MCF 10A (cell line): ENCODE measurements around the gene PAX5. TPM values are rescaled to one million over a fixed set of nuclear protein-coding genes. Genes with fewer than 3 reads are reported as not detected.

Experiments
- BruUV-seq: library from RNA; stranded (reverse); fragments of 400-500 nt; replicated peaks from 2 replicates; lab custom pipeline; 2021; lab: Mats Ljungman, UMichigan
- CTCF ChIA-PET: fragments of 300-600 bp; sonication (Branson Sonifier 250); formaldehyde crosslinking; extraction: SDS; loops from one replicate; lab custom pipeline; 2021; ENCODE audit warnings: antibody characterized with exemption, inconsistent platforms; lab: Yijun Ruan, JAX
- POLR2A ChIA-PET: fragments of 300-600, 350-650 bp; sonication (Branson Sonifier 250); formaldehyde crosslinking; extraction: SDS; loops from one replicate; lab custom pipeline; 2020; ENCODE audit warnings: antibody characterized with exemption, inconsistent platforms; lab: Yijun Ruan, JAX
- DNase-seq: peaks from one replicate; pipeline ENCODE4 v3.0.0-alpha.2; 2018; ENCODE audit not compliant: unreplicated experiment
- H3K27ac Mint-ChIP-seq: one replicate; pipeline ENCODE4 v1.8.0; 2022; ENCODE audit warnings: mild to moderate bottlenecking, low read depth, mixed read lengths; ENCODE audit not compliant: unreplicated experiment
- H3K27me3 Mint-ChIP-seq: one replicate; pipeline ENCODE4 v1.8.0; 2022; ENCODE audit warnings: mixed read lengths; ENCODE audit not compliant: insufficient read depth, unreplicated experiment
- H3K36me3 Mint-ChIP-seq: one replicate; pipeline ENCODE4 v1.8.0; 2022; ENCODE audit warnings: mild to moderate bottlenecking, moderate library complexity, mixed read lengths; ENCODE audit not compliant: insufficient read depth, unreplicated experiment
- H3K4me1 Mint-ChIP-seq: one replicate; pipeline ENCODE4 v1.8.0; 2022; ENCODE audit warnings: mixed read lengths; ENCODE audit not compliant: insufficient read depth, unreplicated experiment
- H3K4me3 Mint-ChIP-seq: one replicate; pipeline ENCODE4 v1.8.0; 2022; ENCODE audit warnings: mild to moderate bottlenecking, moderate library complexity, mixed read lengths; ENCODE audit not compliant: unreplicated experiment
- H3K9me3 Mint-ChIP-seq: one replicate; pipeline ENCODE4 v1.8.0; 2022; ENCODE audit warnings: mixed read lengths; ENCODE audit not compliant: unreplicated experiment
- intact Hi-C: fragments of 100-400 bp; cut with micrococcal nuclease; formaldehyde crosslinking; loops from 2 replicates; pipeline ENCODE4 v1.14.1; 2022
- total RNA-seq: library from RNA; stranded (reverse); gene quantifications from 2 replicates; pipeline ENCODE4 v1.2.3, GENCODE V29; 2022
- TF ChIP-seq, protein P1 (sequence below): fragments of 200-600 bp; IDR thresholded peaks from one replicate; pipeline ENCODE4 v1.8.0; 2022; ENCODE audit warnings: antibody characterized with exemption, mild to moderate bottlenecking; ENCODE audit not compliant: unreplicated experiment

PAX5 gene
- total RNA-seq, 1 experiment from 2014 or later: not detected

GRCh38 chr9:36797471-36798220, 236.4 kb downstream of the PAX5 start:
- BruUV-seq: no TSS peak
- intact Hi-C loops: no loop called here
- DNase-seq: no peak
- H3K36me3 Mint-ChIP-seq: no peaks in the 10 kb centered on the region
- POLR2A ChIA-PET: interaction anchor here (0.7 kb wide), 1 partner anchor 734 kb away, joined by 3 read pairs; no protein-coding TSS in a partner anchor
- no peaks in the 10 kb centered on the region for H3K9me3 Mint-ChIP-seq
- CTCF ChIA-PET: interaction anchor here (1.3 kb wide), 2 partner anchors 532 to 999 kb away, joined by 3 to 4 read pairs; no protein-coding TSS in a partner anchor
- TF ChIP-seq, protein P1, sequence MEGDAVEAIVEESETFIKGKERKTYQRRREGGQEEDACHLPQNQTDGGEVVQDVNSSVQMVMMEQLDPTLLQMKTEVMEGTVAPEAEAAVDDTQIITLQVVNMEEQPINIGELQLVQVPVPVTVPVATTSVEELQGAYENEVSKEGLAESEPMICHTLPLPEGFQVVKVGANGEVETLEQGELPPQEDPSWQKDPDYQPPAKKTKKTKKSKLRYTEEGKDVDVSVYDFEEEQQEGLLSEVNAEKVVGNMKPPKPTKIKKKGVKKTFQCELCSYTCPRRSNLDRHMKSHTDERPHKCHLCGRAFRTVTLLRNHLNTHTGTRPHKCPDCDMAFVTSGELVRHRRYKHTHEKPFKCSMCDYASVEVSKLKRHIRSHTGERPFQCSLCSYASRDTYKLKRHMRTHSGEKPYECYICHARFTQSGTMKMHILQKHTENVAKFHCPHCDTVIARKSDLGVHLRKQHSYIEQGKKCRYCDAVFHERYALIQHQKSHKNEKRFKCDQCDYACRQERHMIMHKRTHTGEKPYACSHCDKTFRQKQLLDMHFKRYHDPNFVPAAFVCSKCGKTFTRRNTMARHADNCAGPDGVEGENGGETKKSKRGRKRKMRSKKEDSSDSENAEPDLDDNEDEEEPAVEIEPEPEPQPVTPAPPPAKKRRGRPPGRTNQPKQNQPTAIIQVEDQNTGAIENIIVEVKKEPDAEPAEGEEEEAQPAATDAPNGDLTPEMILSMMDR: no peak
- no peak overlapping the region for H3K27ac Mint-ChIP-seq
- peaks cover 32% of the 10 kb centered on the region for H3K27me3 Mint-ChIP-seq
- H3K4me3 Mint-ChIP-seq: no peak overlapping the region
- H3K4me1 Mint-ChIP-seq: no peaks in the 10 kb centered on the region

DNA sequence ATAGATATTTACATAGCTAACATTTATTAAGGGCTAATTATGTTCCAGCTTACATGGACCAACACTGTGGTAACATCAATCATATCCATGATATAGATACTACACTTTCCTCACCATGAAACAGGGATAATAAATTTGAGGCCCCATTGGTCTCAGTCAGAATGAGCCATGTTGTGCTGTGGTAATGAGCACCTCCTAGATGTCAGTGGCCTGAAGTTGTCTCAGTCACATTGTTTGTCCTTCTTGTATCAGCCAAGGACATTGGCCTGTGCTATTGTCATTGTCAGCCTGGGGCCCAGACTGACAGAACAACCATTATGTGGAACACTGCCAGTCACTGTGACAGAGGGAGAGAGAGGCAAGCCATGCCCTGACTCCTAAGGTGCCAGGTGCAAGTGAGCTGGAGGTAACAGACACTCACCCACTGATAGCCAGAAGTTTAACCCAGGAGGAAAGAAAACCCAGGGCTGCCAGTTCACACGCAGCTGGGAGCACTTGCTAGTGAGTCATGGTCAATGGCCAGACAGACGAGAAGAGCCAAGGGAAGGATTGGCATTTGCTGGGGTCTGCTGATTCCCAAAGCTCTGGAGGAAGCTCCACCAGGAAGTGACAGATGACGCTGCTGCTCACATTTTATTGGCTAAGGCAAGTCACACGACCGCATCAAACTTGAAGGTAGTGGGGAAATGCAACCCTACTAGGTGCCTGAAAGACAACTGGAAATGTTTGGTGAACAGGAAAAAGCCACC, 237.2 kb downstream of the PAX5 start:
- H3K9me3 Mint-ChIP-seq: no peaks in the 10 kb centered on the region
- POLR2A ChIA-PET: interaction anchor here (0.6 to 0.7 kb wide), 2 partner anchors 44 to 735 kb away, joined by 3 read pairs; no protein-coding TSS in a partner anchor
- no peak for DNase-seq
- H3K36me3 Mint-ChIP-seq: no peaks in the 10 kb centered on the region
- no peaks in the 10 kb centered on the region for H3K4me1 Mint-ChIP-seq
- H3K4me3 Mint-ChIP-seq: no peak overlapping the region
- no TSS peak for BruUV-seq
- intact Hi-C loops: no loop called here
- peaks cover 32% of the 10 kb centered on the region for H3K27me3 Mint-ChIP-seq
- CTCF ChIA-PET: interaction anchor here (1.2 to 1.3 kb wide), 2 partner anchors 76 to 1000 kb away, joined by 3 to 4 read pairs; no protein-coding TSS in a partner anchor
- H3K27ac Mint-ChIP-seq: no peak overlapping the region
- TF ChIP-seq, protein P1: no peak

- no TSS peak for BruUV-seq
- TF ChIP-seq, protein P1: no peak
- CTCF ChIA-PET: interaction anchor here (0.7 kb wide), 1 partner anchor 78 kb away, joined by 3 read pairs; no protein-coding TSS in a partner anchor
- H3K4me1 Mint-ChIP-seq: no peaks in the 10 kb centered on the region
- DNase-seq: no peak
- peaks cover 12% of the 10 kb centered on the region for H3K27me3 Mint-ChIP-seq
- no peaks in the 10 kb centered on the region for H3K9me3 Mint-ChIP-seq
- H3K27ac Mint-ChIP-seq: no peak overlapping the region
- H3K4me3 Mint-ChIP-seq: no peak overlapping the region
- intact Hi-C loops: no loop called here
- no peaks in the 10 kb centered on the region for H3K36me3 Mint-ChIP-seq
- POLR2A ChIA-PET: no interaction called here
These were observed 239.6 kb downstream of the PAX5 start for GRCh38 chr9:36794461-36794860.

- H3K27ac Mint-ChIP-seq: no peak overlapping the region
- H3K4me1 Mint-ChIP-seq: no peaks in the 10 kb centered on the region
- no peaks in the 10 kb centered on the region for H3K36me3 Mint-ChIP-seq
- no peak for DNase-seq
- no peak overlapping the region for H3K4me3 Mint-ChIP-seq
- POLR2A ChIA-PET: no interaction called here
- TF ChIP-seq, protein P1: peak; percentile 36
- H3K27me3 Mint-ChIP-seq: peaks cover 12% of the 10 kb centered on the region
- no TSS peak for BruUV-seq
- intact Hi-C loops: no loop called here
- no peaks in the 10 kb centered on the region for H3K9me3 Mint-ChIP-seq
- CTCF ChIA-PET: no interaction called here
These were observed 240.8 kb downstream of the PAX5 start for GRCh38 chr9:36793277-36793676.
